Right hindlimb (tissue), 1 donor: ENCODE measurements around the gene ENOPH1.
"Not testable (repeated sequence)": the region's sequence is repeated elsewhere in the genome, so short reads cannot be mapped to it uniquely, and the experiment has no call there.

Experiments used
- DNase-seq: peaks from one replicate; pipeline ENCODE4 v3.0.0-alpha.2; 2018

ENOPH1 gene

DNA sequence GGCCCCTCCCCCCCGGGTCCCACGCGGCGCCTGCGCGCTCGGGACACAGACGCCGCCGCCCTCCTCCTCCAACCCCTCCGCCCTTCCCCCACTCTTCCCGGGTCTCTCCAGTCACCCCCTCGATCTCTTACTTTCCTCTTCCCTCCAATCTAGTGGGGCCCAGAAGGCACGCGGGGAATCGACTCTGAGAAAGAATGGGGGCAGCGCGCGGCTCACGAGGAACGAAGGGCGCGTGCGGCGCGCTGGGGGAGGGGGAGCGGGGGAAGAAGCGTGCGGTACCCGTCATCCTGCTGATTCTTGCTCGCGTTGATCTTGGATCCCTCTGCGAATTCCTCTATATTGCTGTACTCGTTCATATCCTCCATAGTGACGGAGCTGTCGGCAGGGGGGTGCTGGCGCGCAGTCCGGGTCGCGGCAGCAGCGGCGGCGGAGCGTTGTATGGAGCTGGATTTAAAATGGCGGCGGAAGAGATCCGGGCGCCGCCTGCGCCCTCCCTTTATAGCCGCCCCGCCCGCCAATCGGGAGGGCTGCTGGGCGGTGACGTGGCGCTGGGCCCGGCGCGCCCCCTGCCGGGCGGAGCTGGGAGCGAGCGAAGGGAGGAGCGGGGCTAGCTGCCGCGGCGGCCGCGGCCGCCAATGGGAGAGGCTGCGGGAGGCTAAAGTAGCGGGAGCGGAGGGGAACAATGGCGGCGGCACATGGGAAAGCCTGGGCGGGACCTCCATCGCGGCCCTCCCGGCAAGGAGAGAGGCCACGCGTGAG, 1.2 kb upstream of the ENOPH1 start:
- peak; percentile 97 for DNase-seq

DNA sequence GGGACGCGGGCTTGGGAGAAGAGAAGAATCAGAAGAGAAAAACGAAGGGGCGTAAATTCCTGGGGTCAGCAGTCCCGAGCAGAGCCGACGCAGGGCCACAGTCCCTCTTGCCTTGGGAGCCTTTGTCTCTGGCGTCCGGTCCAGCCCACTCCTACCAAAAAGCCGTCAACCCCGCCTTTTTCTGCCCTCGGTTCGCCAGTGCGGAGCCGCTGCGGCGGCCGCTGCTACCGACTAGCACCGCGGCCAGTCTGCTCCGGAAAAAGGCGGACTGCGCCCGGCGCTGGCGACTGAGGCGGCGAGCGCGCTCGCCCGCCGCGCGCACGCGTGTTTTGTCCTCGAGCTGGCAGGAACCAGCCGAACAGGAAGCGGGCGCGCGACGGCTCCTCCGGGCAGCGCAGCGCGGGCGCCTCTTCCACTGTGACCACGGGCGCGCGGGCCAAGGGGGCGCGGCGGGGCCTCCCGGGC, 630 bp upstream of the ENOPH1 start:
- DNase-seq, result no peak

DNA sequence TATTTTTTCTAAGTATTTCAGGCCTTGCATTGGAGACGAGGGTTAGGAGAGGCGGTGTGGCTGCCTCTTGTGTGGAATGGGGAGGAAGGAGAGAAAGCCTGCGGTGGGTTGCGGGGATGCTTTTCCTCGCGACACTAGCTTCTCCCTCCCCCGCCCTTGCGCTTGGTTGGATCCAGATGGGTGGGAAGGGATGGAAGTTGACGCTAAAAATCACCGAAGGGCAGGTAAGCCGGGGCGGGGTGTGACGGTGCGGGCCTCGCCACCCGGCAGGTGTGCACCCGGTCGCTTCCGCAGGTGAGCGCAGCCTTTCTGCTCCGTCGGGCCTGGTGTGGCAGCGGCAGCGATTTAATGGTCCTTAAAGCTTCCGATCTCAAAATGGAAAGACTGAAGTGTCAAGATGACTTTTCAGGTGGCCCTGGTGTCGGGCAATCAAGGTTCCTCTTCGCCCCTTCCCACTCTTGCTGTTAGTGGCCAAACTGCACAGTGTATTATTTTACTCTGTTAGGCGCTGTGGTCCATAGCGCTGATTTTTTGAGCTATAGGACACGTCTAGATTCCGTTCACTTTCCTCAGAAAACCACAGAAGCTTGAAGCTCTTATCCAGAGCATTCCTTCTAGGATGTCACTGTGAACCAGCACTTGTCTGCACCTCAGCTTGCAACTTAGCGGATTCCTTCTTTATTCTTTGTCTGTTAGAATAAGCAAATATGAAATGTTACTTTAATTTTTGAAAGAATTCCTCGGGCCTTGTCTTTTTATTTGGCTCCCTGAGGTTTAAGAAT, 765 bp downstream of the ENOPH1 start:
- no peak for DNase-seq

DNA sequence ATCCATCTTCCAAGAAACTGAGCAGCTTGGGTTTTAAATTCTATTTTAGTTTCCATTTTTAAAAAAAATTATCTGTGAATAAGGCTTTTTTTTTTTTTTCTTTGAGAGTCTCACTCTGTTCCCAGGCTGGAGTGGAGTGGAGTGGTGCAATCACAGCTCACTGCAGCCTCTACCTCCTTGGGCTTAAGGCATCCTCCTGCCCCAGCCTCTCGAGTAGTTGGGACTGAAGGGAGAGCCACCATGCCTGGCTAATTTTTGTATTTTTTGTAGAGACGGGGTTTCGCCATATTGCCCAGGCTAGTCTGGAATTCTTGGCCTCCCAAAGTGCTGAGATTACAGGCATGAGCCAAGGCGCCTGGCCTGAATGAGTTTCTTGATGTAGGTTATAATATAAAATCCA, 1.4 kb downstream of the ENOPH1 start:
- no peak for DNase-seq

DNA sequence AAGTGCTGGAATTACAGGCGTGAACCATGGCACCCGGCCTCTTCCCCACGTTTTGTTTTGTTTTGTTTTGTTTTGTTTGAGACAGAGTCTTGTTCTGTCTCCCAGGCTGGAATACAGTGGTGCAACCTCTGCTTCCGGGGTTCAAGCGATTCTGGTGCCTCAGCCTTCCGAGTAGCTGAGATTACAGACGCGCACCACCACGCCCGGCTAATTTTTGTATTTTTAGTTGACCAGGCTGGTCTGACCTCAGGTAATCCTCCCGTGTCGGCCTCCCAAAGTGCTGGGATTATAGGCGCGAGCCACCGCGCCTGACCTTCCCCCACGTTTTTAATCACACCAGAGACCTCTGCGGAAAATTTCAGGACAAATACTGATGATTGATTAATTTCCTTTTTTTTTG, 2.2 kb downstream of the ENOPH1 start:
- DNase-seq, result no peak

DNA sequence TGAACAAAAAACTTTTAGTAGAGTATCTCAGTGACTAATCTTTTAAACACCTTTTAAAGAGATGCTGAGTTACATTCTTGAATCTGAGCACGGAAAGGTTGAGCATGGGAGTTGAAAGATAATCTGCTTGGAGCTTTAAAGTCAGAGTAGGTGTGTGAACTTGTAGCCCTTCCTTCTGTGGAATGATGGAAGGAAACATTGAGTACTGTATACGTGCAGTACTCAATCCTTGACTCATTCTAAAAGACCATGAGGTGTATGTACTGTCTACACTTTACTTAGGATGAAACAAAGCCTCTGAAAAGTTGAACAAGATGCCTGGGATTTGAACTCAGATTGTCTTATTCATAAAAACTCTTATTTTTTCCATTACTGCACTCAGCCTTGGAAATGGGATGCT, 3.4 kb downstream of the ENOPH1 start:
- no peak for DNase-seq

DNA sequence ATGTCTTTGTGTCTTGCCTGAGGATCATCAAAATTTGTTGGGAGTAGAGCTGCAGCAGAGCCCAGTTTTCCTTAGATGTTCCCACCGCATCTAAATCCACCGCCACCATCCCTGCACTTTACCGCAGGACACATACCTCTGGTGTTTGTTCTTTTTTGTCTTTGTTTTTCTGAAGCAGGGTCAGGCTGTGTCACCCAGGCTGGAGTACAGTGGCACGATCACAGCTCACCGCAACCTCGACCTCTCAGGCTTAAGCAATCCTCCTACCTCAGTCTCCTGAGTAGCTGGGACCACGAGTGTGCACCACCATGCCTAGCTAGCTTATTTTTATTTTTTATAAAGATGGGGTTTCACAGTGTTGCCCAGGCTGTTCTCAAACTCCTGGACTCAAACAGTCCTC, 4.6 kb downstream of the ENOPH1 start:
- DNase-seq, result no peak

DNA sequence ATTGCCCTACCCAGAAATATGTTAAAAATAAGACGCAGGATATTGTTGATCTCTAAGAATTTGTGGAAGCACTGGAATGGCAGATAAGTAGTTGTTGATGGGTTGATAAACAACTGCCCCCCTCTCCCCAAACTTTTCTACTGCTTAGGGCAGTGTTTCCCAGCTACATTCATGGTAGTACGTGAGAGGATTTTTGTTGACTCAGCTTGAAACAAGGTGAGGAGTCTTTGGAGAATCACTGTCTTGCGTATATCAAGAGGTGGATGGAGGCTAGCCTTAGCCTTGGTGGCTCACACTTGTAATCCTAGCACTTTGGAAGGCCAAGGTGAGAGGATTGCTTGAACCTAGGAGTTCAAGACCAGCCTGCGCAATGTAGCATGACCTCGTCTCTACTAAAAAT, 5.7 kb downstream of the ENOPH1 start:
- no peak for DNase-seq

DNA sequence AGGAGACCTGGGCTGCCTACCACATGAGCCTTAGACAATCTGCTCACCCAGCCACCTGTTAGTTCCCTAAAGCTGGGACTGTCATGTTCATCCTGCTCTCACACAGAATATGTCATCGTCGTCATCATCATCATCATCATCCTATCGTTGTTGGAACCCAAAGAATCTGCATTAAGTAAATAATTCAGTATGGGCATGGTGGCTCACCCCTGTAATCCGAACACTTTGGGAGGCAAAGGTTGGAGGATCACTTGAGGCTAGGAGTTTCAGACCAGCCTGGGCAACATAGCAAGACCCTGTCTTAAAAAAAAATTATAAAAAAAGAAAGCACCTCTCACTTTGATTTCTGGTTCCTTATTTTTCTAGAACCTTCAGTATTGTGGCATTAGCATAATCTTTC, 6.4 kb downstream of the ENOPH1 start:
- DNase-seq, result no peak

DNA sequence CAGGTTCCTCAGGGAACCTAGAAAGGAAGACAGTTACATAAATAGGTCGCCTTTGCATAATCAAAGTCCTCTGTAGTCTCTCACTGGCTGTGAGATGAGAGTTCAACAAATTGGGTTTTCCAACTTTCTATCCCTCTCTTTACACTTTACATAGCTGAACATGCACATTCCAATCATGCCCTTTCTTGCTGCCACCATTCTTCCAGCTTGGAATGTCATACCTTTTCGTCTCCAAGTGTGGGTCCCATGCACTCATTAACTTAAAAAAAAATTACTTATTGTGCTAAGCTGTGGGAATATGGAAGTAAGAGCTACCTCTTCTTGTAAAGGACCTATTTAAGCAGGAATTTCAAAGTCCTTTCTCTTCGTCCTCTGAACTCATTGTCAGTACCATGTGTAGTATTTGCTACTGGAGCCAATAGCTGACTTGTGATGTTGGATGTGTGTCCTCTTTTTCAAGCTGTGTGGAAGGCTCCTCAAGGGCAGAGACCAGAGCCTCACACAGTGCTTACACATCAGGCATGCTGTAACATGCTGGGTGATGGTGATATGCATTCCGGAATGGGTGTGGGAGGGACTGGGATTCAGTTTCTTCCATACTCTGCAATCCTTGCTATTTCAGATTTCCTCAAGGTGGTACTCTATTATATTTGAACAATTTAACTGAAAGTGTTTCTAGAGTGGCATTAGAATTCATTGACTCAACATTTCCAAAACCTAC, 7.1 kb downstream of the ENOPH1 start:
- DNase-seq, result no peak

DNA sequence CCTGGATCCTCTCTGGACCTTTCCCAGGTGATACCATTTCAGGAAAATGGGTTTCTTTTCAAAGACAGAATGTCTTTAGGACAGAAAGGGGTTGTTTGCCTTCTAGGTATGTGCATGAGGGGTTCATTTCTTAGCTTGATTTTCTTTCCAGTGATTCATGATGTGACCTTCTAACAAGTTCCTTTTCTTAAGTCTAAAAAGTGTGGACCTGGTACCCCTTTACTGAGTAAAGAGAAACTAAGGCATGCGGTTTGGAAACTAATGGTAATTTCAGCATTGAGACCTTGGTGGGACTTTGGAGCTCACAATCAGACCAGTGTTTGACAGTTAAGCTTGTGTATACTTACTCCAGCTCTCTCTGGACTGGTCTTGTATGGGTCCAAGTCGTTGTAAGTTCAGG, 8.7 kb downstream of the ENOPH1 start:
- DNase-seq, result no peak

DNA sequence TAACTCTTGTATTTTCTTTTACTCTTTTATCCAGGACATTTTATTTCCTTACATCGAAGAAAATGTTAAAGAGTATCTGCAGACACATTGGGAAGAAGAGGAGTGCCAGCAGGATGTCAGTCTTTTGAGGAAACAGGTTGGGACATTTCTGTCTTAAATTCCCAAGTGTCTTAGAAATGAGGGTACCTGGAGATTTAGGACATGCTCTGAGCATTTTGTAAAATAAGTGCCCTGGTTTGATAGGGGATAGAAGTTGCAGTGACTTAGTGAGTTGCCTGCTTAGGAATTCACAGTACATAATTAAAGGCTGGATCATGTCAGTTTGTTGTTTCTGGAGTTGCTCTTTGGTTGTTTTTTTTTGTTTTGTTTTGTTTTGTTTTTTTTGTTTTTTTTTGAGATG, 17.5 kb downstream of the ENOPH1 start:
- no peak for DNase-seq

DNA sequence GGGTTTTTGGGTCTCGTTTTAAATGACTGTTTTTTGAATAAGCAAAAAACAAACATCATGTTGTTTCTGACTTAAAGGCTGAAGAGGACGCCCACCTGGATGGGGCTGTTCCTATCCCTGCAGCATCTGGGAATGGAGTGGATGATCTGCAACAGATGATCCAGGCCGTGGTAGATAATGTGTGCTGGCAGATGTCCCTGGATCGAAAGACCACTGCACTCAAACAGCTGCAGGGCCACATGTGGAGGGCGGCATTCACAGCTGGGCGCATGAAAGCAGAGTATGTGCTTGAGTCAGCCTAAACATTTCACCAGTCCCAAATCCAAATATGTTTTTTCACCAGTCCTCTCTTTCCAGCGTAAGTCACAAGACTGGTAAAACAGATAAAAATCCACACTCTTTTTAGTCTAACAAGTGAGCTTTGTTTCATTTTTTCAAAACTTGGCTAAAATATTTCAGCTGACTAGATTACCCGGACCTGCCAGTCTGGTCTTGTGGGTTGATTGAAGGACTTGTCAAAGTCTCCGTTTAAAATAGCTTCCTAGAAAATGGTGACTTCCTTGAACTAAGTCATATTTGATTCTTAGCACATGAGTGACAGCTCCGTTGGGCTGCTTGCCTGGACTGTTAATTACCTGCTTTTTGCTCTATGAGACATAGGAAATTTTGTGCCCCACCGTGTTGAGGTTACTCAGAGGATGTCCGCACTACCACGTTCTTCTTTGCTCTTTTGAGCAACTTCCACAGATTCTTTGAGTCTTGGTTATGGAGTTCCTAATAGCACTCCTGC, 20.8 kb downstream of the ENOPH1 start:
- DNase-seq, result peak; percentile 64

DNA sequence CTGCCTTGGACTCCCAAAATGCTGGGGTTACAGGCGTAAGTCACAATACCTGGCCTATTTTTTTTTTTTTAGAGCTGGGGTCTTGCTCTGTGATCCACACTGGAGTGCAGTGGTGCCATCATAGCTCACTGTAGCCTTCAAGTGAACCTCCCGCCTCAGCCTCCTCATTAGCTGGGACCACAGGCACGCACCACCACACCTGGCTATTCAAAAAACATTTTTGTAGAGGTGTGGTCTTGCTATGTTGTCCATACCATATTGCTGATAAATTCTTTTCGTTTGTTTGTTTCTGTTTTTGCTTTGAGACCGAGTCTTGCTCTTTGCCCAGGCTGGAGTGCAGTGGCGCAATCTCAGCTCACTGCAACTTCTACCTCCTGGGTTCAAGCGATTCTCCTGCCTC, 21.6 kb downstream of the ENOPH1 start:
- no peak for DNase-seq

DNA sequence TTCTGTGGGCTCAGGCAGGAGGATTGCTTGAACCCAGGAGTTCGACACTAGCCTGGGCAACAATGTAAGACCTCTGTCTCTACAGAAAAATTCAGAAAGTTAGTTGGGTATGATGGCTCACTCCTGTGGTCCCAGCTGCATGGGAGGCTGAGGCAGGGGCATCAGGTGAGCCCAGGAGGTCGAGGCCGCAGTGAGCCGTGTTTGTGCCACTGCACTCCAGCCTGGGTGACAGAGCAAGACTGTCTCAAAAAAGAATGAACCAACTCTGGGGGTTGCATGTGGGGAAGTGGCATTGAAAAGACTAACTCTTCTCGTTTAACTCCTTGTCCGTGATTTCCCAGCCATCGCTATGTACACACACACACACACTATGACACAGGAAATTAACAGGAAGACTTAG, 26.9 kb downstream of the ENOPH1 start:
- DNase-seq, result no peak

DNA sequence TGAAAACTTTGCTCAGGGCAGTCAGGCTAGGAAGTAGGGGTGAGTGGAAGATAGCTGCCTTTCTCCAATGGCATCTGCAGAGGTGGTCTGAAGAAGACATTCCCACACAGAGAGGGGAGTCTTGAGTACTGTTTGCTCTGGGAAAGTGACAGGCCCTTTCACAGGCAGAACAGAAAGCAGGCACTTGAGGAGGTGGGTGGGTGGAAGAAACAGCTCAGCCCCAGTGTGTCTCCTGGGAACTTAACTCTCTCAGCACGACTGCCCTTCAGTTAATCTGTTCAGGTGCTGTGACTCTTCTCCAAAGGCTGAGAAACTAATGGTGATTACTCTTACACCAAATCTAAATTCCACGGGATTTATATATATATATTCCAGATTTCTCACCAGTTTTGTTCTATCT, 28.3 kb downstream of the ENOPH1 start:
- DNase-seq, result no peak

DNA sequence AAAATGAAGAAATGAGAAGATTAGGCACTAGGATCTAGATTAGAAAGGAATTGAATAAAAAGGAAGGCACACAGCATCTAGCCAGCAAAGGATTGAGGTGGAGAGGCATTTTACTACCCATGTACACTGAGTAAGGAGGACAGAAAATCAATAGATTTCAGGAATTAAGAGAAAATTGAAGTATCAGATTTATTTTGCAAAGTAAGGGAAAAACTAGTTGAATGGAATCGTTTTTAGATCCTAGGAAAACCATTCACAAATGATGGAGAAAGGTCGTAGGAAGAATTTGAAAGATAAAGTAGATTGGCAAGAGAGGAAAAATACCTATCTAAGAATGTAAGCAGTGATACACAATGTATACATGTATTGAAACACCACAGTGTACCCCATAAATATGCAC, 31.3 kb downstream of the ENOPH1 start:
- no peak for DNase-seq

DNA sequence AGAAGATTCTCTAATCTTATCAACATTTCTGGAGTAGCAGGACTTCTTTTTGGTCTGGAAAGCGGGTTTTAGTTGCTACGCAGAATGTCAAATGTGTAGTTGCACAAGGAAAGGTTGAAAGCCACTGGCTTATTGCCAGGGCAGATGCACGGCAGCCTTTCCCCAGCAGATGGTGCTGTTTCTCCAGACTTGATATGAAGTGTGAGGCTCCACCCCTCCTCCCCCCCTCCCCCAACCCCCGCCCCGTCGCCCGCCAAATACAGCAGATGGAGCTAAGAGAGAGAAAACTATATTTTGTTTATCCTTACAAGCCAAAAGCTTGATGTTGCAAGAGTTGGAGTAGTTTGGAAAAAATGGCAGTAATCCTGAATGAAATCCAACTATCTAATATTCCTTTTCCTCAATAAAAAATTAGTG, 32.0 kb downstream of the ENOPH1 start:
- DNase-seq, result peak; percentile 91

DNA sequence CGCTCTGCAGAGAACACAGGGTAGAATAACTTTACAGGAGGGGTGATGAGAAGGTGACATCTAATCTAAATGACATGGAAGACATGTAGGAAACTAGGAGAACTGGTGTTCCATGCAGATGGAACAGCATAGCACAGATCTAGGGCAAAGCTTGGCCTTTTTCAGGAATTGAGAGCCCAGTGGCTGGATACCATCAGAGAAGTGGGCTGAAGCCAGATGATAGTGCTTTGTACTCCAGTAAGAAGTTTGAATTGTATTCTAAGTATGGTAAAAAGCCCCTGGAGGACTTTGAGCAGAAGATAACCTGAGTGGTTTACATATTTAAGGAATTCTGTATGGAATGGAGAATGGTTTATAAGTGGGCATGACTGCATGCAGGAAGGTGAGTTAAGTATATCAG, 32.8 kb downstream of the ENOPH1 start:
- no peak for DNase-seq

DNA sequence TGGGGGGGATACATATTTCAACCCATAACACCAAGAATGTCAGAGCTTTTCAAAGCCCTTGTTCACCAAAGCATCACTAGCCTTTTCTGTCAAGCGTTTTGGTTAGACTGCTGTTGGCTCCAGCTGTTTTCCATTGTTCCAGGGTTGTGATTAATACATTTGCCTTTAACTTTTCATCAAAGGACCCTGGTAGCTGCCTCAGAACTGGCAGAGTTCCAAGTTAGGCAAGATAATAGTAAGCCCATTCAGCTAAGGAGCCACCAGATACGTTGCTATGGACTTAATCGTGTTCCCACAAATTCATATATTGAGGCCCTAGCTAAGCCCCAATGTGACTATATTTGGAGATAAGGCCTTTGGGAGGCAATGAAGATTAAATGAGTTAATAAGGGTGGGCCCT, 37.1 kb downstream of the ENOPH1 start:
- DNase-seq, result no peak

DNA sequence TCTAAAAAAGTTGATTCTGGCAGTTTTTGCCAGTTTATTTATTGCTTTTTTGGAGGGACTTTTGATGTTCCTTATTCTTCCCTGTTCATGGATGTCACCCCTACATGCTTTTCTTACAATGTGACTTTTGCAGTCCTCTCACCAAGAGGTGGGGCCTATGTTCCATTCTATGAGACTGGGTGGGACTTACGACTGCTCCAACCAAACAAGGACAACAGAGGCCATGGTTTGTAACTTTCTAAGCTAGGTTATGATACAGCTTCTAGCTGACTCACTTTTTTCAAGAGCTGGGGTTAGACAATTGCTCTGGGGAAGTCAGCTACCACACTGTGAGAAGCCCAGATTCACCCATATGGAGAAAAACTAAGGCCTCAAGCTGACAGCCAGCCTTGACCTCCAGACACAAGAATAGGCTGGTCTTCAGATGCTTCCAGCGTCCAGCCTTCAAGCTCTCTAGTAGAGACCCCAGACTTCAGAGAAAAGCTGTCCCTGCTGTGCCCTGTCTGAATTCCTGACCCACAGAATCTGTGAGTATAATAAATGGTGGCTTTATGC, 39.5 kb downstream of the ENOPH1 start:
- no peak for DNase-seq

DNA sequence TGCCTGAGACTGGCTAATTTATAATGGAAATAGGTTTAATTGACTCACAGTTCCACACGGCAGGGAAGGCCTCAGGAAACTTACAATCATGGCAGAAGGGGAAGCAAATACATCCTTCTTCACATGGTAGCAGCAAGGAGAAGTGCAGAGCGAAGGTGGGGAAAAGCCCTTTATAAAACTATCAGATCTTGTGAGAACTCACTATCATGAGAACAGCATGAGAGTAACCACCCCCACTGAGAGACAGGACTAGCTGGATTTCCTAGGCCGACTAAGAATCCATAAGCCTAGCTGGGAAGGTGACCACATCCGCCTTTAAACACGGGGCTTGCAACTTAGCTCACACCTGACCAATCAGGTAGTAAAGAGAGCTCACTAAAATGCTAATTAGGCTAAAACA, 42.7 kb downstream of the ENOPH1 start:
- not testable (repeated sequence) for DNase-seq
